HEK293 (cell line): ENCODE data around the gene KREMEN2.
A peak's percentile ranks its signal among the peaks of the same experiment; 100 is the strongest.

ENCODE experiments used
- CTCF ChIA-PET: fragments of 350-600 bp; formaldehyde crosslinking; extraction: SDS; loops from one replicate; lab custom pipeline; 2021; ENCODE audit warnings: antibody characterized with exemption; lab: Yijun Ruan, JAX
- POLR2A ChIA-PET: fragments of 300-600 bp; formaldehyde crosslinking; extraction: SDS; loops from one replicate; lab custom pipeline; 2020; ENCODE audit warnings: antibody characterized with exemption, inconsistent platforms; lab: Yijun Ruan, JAX
- H3K27ac ChIP-seq: fragments of 200-500 bp; sonication (Bioruptor generic); 2 replicates; pipeline ENCODE4 v1.5.1; 2014; ENCODE audit warnings: low read depth, low read length, control low read depth, inconsistent platforms; ENCODE audit errors: extremely low read depth
- H3K36me3 ChIP-seq, 2 experiments: fragments of 200-500 bp in 1 of 2; sonication (Bioruptor generic) in 1 of 2; 1 replicate in 1 of 2; 2 replicates in 1 of 2; pipeline ENCODE4 v1.5.1; 2014 to 2017; ENCODE audit warnings: inconsistent platforms in 2 of 2, low read length in 2 of 2; ENCODE audit not compliant: control insufficient read depth in 2 of 2, insufficient read depth in 1 of 2
- H3K4me1 ChIP-seq: fragments of 200-500 bp; sonication (Bioruptor generic); 2 replicates; pipeline ENCODE4 v1.5.1; 2014; ENCODE audit warnings: mild to moderate bottlenecking, low read length, inconsistent platforms; ENCODE audit not compliant: control insufficient read depth, insufficient read depth
- H3K4me3 ChIP-seq: 2 replicates; pipeline ENCODE4 v1.5.1; 2011; ENCODE audit warnings: low read depth, mild to moderate bottlenecking, control low read depth, low read length, moderate library complexity
- H3K9me3 ChIP-seq: fragments of 200-500 bp; sonication (Bioruptor generic); 2 replicates; pipeline ENCODE4 v1.5.1; 2014; ENCODE audit warnings: low read depth, low read length, inconsistent platforms; ENCODE audit not compliant: control insufficient read depth, insufficient read depth
- BCL11B ChIP-seq: fragments of 450-650 bp; formaldehyde crosslinking; IDR thresholded peaks from 2 replicates; pipeline ENCODE4 v1.5.1; 2016; ENCODE audit warnings: low read depth, missing biosample characterization, missing genetic modification characterization
- EGR2 ChIP-seq: fragments of 450-650 bp; formaldehyde crosslinking; IDR thresholded peaks from 2 replicates; pipeline ENCODE4 v1.5.1; 2016; ENCODE audit warnings: low read depth, missing biosample characterization, missing genetic modification characterization
- SCRT2 ChIP-seq: fragments of 450-650 bp; formaldehyde crosslinking; IDR thresholded peaks from 2 replicates; pipeline ENCODE4 v1.5.1; 2016; ENCODE audit warnings: missing biosample characterization, missing genetic modification characterization
- YY1 ChIP-seq: fragments of 450-650 bp; formaldehyde crosslinking; IDR thresholded peaks from 2 replicates; pipeline ENCODE4 v1.5.1; 2018; ENCODE audit warnings: missing biosample characterization, missing genetic modification characterization
- ZEB2 ChIP-seq: fragments of 450-650 bp; formaldehyde crosslinking; IDR thresholded peaks from 2 replicates; pipeline ENCODE4 v1.5.1; 2016; ENCODE audit warnings: missing biosample characterization, missing genetic modification characterization
- ZNF514 ChIP-seq: fragments of 450-650 bp; formaldehyde crosslinking; IDR thresholded peaks from 2 replicates; pipeline ENCODE4 v1.5.1; 2016; ENCODE audit warnings: missing biosample characterization, missing genetic modification characterization
- ZNF530 ChIP-seq: fragments of 450-650 bp; formaldehyde crosslinking; IDR thresholded peaks from 2 replicates; pipeline ENCODE4 v1.5.1; 2016; ENCODE audit warnings: low read depth, missing biosample characterization, missing genetic modification characterization
- ZNF600 ChIP-seq: fragments of 450-650 bp; formaldehyde crosslinking; IDR thresholded peaks from 2 replicates; pipeline ENCODE4 v1.5.1; 2016; ENCODE audit warnings: missing biosample characterization, missing genetic modification characterization
- ZNF610 ChIP-seq: fragments of 450-650 bp; formaldehyde crosslinking; IDR thresholded peaks from 2 replicates; pipeline ENCODE4 v1.5.1; 2016; ENCODE audit warnings: missing biosample characterization, missing genetic modification characterization, borderline replicate concordance
- ZNF621 ChIP-seq: fragments of 450-650 bp; formaldehyde crosslinking; IDR thresholded peaks from 2 replicates; pipeline ENCODE4 v1.5.1; 2017; ENCODE audit warnings: missing biosample characterization, missing genetic modification characterization
- ZNF629 ChIP-seq: fragments of 450-650 bp; formaldehyde crosslinking; IDR thresholded peaks from 2 replicates; pipeline ENCODE4 v1.5.1; 2017; ENCODE audit warnings: missing biosample characterization, missing genetic modification characterization
- ZNF785 ChIP-seq: fragments of 450-650 bp; formaldehyde crosslinking; IDR thresholded peaks from 2 replicates; pipeline ENCODE4 v1.5.1; 2016; ENCODE audit warnings: missing biosample characterization, missing genetic modification characterization
- ZNF791 ChIP-seq: fragments of 450-650 bp; formaldehyde crosslinking; IDR thresholded peaks from 2 replicates; pipeline ENCODE4 v1.5.1; 2016; ENCODE audit warnings: missing biosample characterization, missing genetic modification characterization
- TF ChIP-seq, protein P1 (sequence below): fragments of 450-650 bp; formaldehyde crosslinking; IDR thresholded peaks from 2 replicates; pipeline ENCODE4 v1.5.1; 2016; ENCODE audit warnings: missing biosample characterization, missing genetic modification characterization
- TF ChIP-seq, protein P2 (sequence below): fragments of 450-650 bp; formaldehyde crosslinking; IDR thresholded peaks from 2 replicates; pipeline ENCODE4 v1.5.1; 2016; ENCODE audit warnings: missing biosample characterization, missing genetic modification characterization
- TF ChIP-seq, protein P3 (sequence below): fragments of 450-650 bp; formaldehyde crosslinking; IDR thresholded peaks from 2 replicates; pipeline ENCODE4 v1.5.1; 2016; ENCODE audit warnings: missing biosample characterization, missing genetic modification characterization

KREMEN2 gene

DNA sequence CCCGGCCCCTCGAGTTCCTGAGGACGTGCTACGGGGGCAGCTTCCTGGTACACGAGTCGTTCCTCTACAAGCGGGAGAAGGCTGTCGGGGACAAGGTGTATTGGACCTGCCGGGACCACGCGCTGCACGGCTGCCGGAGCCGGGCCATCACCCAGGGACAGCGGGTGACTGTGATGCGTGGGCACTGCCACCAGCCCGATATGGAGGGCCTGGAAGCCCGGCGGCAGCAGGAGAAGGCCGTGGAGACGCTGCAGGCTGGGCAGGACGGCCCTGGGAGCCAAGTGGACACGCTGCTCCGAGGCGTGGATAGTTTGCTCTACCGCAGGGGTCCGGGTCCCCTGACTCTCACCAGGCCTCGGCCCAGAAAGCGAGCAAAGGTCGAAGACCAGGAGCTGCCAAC is 30.9 kb upstream of the KREMEN2 start:
- Histone ChIP-seq H3K27ac (no peak overlapping the region), H3K4me1 (no peaks in the 10 kb centered on the region), H3K36me3 (peaks cover 4 to 73% of the 10 kb centered on the region in 2 experiments; a peak in 2 of 3 replicates), H3K9me3 (no peaks in the 10 kb centered on the region), H3K4me3 (no peak overlapping the region)
- CTCF ChIA-PET, result no interaction called here
- POLR2A ChIA-PET, result interaction anchor here (0.6 kb wide), 1 partner anchor 13 kb away, joined by 3 read pairs; no protein-coding TSS in a partner anchor
- TF ChIP-seq ZEB2 (tag by site-specific recombination), result no peak
- no peak for TF ChIP-seq SCRT2
- no peak for TF ChIP-seq YY1 (tag by site-specific recombination)
- TF ChIP-seq ZNF785, result no peak
- no peak for TF ChIP-seq EGR2 (tag by site-specific recombination)
- no peak for TF ChIP-seq ZNF610

DNA sequence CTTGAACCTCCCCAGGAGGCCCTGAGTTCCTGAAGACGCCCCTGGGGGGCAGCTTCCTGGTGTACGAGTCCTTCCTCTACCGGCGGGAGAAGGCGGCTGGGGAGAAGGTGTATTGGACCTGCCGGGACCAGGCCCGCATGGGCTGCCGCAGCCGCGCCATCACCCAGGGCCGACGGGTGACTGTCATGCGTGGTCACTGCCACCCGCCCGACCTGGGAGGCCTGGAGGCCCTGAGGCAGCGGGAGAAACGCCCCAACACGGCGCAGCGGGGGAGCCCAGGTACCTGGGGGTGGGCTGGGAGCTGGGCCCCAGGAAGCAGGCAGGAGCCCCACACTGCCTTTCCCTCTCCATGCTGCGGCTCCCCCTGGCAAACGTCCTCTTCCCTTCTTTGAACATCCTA is 30.4 kb upstream of the KREMEN2 start:
- no peaks in the 10 kb centered on the region for H3K9me3 ChIP-seq
- H3K4me1 ChIP-seq, result no peaks in the 10 kb centered on the region
- no peak overlapping the region for H3K4me3 ChIP-seq
- H3K27ac ChIP-seq, result no peak overlapping the region
- ChIA-PET POLR2A (no interaction called here), CTCF (no interaction called here)
- TF ChIP-seq ZNF514 (tag by site-specific recombination) (no peak), ZNF791 (tag by site-specific recombination) (no peak), ZNF621 (no peak), ZNF530 (tag by site-specific recombination) (no peak)
- TF ChIP-seq, protein P1, sequence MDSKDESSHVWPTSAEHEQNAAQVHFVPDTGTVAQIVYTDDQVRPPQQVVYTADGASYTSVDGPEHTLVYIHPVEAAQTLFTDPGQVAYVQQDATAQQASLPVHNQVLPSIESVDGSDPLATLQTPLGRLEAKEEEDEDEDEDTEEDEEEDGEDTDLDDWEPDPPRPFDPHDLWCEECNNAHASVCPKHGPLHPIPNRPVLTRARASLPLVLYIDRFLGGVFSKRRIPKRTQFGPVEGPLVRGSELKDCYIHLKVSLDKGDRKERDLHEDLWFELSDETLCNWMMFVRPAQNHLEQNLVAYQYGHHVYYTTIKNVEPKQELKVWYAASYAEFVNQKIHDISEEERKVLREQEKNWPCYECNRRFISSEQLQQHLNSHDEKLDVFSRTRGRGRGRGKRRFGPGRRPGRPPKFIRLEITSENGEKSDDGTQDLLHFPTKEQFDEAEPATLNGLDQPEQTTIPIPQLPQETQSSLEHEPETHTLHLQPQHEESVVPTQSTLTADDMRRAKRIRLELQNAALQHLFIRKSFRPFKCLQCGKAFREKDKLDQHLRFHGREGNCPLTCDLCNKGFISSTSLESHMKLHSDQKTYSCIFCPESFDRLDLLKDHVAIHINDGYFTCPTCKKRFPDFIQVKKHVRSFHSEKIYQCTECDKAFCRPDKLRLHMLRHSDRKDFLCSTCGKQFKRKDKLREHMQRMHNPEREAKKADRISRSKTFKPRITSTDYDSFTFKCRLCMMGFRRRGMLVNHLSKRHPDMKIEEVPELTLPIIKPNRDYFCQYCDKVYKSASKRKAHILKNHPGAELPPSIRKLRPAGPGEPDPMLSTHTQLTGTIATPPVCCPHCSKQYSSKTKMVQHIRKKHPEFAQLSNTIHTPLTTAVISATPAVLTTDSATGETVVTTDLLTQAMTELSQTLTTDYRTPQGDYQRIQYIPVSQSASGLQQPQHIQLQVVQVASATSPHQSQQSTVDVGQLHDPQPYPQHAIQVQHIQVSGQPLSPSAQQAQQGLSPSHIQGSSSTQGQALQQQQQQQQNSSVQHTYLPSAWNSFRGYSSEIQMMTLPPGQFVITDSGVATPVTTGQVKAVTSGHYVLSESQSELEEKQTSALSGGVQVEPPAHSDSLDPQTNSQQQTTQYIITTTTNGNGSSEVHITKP (tag by site-specific recombination), result peak; percentile 51
- peaks cover 4 to 76% of the 10 kb centered on the region in 2 experiments; a peak in 2 of 3 replicates for H3K36me3 ChIP-seq

DNA sequence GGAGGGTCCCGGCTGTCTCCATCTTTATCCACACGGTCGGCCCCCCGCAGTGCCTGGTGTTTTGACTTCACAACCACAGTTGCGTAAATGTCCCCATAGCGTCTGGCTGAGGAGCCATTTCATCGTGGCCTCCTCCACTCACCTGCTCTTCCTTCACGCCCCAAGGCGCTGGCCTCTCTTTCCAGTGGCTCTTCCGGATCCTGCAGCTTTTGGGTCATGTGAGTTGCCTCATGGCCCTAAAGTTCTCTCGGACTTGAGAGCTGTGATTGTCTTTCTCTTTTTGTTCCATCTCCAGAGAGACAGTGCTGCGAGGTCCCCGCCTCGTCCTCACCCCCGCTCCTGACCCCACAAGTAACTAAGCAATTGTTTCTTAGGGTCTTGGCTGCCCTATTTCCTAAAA is 29.6 kb upstream of the KREMEN2 start:
- Histone ChIP-seq H3K27ac (no peak overlapping the region), H3K4me3 (no peak overlapping the region), H3K9me3 (no peaks in the 10 kb centered on the region), H3K4me1 (no peaks in the 10 kb centered on the region), H3K36me3 (peaks cover 4 to 77% of the 10 kb centered on the region in 2 experiments; a peak in 2 of 3 replicates)
- TF ChIP-seq ZNF600 (tag by site-specific recombination) (peak; percentile 72), ZNF629 (tag by site-specific recombination) (no peak), BCL11B (tag by site-specific recombination) (no peak)
- TF ChIP-seq, protein P2, sequence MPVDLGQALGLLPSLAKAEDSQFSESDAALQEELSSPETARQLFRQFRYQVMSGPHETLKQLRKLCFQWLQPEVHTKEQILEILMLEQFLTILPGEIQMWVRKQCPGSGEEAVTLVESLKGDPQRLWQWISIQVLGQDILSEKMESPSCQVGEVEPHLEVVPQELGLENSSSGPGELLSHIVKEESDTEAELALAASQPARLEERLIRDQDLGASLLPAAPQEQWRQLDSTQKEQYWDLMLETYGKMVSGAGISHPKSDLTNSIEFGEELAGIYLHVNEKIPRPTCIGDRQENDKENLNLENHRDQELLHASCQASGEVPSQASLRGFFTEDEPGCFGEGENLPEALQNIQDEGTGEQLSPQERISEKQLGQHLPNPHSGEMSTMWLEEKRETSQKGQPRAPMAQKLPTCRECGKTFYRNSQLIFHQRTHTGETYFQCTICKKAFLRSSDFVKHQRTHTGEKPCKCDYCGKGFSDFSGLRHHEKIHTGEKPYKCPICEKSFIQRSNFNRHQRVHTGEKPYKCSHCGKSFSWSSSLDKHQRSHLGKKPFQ (tag by site-specific recombination), result no peak
- TF ChIP-seq, protein P3, sequence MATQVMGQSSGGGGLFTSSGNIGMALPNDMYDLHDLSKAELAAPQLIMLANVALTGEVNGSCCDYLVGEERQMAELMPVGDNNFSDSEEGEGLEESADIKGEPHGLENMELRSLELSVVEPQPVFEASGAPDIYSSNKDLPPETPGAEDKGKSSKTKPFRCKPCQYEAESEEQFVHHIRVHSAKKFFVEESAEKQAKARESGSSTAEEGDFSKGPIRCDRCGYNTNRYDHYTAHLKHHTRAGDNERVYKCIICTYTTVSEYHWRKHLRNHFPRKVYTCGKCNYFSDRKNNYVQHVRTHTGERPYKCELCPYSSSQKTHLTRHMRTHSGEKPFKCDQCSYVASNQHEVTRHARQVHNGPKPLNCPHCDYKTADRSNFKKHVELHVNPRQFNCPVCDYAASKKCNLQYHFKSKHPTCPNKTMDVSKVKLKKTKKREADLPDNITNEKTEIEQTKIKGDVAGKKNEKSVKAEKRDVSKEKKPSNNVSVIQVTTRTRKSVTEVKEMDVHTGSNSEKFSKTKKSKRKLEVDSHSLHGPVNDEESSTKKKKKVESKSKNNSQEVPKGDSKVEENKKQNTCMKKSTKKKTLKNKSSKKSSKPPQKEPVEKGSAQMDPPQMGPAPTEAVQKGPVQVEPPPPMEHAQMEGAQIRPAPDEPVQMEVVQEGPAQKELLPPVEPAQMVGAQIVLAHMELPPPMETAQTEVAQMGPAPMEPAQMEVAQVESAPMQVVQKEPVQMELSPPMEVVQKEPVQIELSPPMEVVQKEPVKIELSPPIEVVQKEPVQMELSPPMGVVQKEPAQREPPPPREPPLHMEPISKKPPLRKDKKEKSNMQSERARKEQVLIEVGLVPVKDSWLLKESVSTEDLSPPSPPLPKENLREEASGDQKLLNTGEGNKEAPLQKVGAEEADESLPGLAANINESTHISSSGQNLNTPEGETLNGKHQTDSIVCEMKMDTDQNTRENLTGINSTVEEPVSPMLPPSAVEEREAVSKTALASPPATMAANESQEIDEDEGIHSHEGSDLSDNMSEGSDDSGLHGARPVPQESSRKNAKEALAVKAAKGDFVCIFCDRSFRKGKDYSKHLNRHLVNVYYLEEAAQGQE (tag by site-specific recombination), result no peak
- POLR2A ChIA-PET, result no interaction called here
- CTCF ChIA-PET, result interaction anchor here (0.6 to 1.1 kb wide), 2 partner anchors 15 to 738 kb away, joined by 3 to 4 read pairs; no protein-coding TSS in a partner anchor
